Gastrocnemius medialis (tissue), 4 donors: Measurements from ENCODE around the gene IFNK. TPM values are rescaled to one million over a fixed set of nuclear protein-coding genes. Genes with fewer than 3 reads are reported as not detected.

Experiments
- ATAC-seq, 2 donors: fragments of 150-250 bp; one replicate each; pipeline ENCODE4 v1.9.1; 2016
- DNase-seq, 2 donors: peaks; one replicate each; pipeline ENCODE4 v3.0.0-alpha.2; 2019
- H3K27ac ChIP-seq, 4 donors: fragments of 200-600 bp; sonication (generic); 1 replicate in 1 of 4; 2 replicates in 3 of 4; pipeline ENCODE4 v1.5.1; 2016 to 2018; ENCODE audit warnings: mild to moderate bottlenecking in 2 of 4, moderate library complexity in 1 of 4
- H3K27me3 ChIP-seq, 3 donors: fragments of 200-600 bp; sonication (generic) in 2 of 3; 1 replicate in 1 of 3; 2 replicates in 2 of 3; pipeline versions ENCODE4 v1.5.1 to v1.6.0; 2016 to 2019; ENCODE audit warnings: mild to moderate bottlenecking in 1 of 3, moderate library complexity in 1 of 3
- H3K36me3 ChIP-seq, 2 donors: fragments of 200-600 bp; sonication (generic) in 1 of 2; one replicate each; pipeline ENCODE4 v1.5.1; 2017 to 2018
- H3K4me1 ChIP-seq, 2 donors: fragments of 200-600 bp; sonication (generic) in 1 of 2; one replicate each; pipeline ENCODE4 v1.5.1; 2016 to 2017; ENCODE audit warnings: mild to moderate bottlenecking in 2 of 2
- H3K4me3 ChIP-seq, 4 donors: fragments of 200-600 bp; sonication (generic) in 3 of 4; 1 replicate in 1 of 4; 2 replicates in 3 of 4; pipeline ENCODE4 v1.5.1; 2016 to 2019; ENCODE audit warnings: mild to moderate bottlenecking in 2 of 4
- H3K9me3 ChIP-seq, 3 donors: fragments of 200-600 bp; sonication (generic) in 2 of 3; 1 replicate in 1 of 3; 2 replicates in 2 of 3; pipeline ENCODE4 v1.5.1; 2016 to 2019
- CTCF ChIP-seq, 5 experiments: fragments of 450-650 bp in 3 of 5; fragments of 200-600 bp in 2 of 5; sonication (generic) in 2 of 5; IDR thresholded peaks in 4 of 5; conservative IDR thresholded peaks in 1 of 5; 1 replicate in 4 of 5; 2 replicates in 1 of 5; pipeline ENCODE4 v1.5.1; 2016 to 2019; ENCODE audit warnings: antibody characterized with exemption in 5 of 5, mild to moderate bottlenecking in 3 of 5, moderate library complexity in 3 of 5
- POLR2A ChIP-seq, 2 donors: fragments of 450-650 bp; IDR thresholded peaks; one replicate each; pipeline ENCODE4 v1.6.1; 2017; ENCODE audit warnings: antibody characterized with exemption in 2 of 2, mild to moderate bottlenecking in 2 of 2, moderate library complexity in 2 of 2
- in situ Hi-C, 4 donors: fragments of 200-750 bp; cut with MboI; loops; one replicate each; pipeline versions ENCODE4 v1.15.0 to v1.8.0; 2017; ENCODE audit warnings: low sequenced_read_pairs in 4 of 4
- intact Hi-C: fragments of 100-400 bp; cut with DNase I; formaldehyde crosslinking; loops from one replicate; pipeline ENCODE4 v1.15.1; 2023; ENCODE audit warnings: low total_unique reads
- total RNA-seq, 4 donors: library from RNA; depleted of rRNA; stranded (reverse); fragments of >200 nt; gene quantifications; one replicate each; pipeline versions ENCODE4 v1.1.0 to v1.2.3, GENCODE V29; 2016

IFNK gene
- total RNA-seq, 4 donors from 2014 or later, result not detected

GRCh38 chr9:27529316-27530278, 5.5 kb downstream of the IFNK start, which contains the start of gene MOB3B:
Gene MOB3B (minus strand): TSS chr9:27529814. CDS start chr9:27455550, 74,264 bp downstream.
- H3K4me1 ChIP-seq, result peaks cover 15 to 17% of the 10 kb centered on the region in 2 donors
- peak within 1 kb of the TSS; percentile 86 to 90 (median 88) for H3K27ac ChIP-seq
- ATAC-seq (peak; percentile 69 to 79), DNase-seq (peak; percentile 61 to 73)
- no peaks in the 10 kb centered on the region for H3K9me3 ChIP-seq
- H3K27me3 ChIP-seq, result no peaks in the 10 kb centered on the region
- intact Hi-C loops, result loop anchor here (1.0 to 5.0 kb wide), 6 partner anchors 19 to 196 kb away; partner anchors contain the start of gene C9orf72
- in situ Hi-C loops, result loop anchor here in 2 of 4 donors (5.0 to 10.0 kb wide), 2 partner anchors 65 to 197 kb away; no protein-coding TSS in a partner anchor
- TF ChIP-seq POLR2A (IDR thresholded peaks at IDR 0.05) (peak; percentile 37 to 78), CTCF (IDR thresholded peaks at IDR 0.05 in 4 of 5, conservative IDR thresholded peaks at IDR 0.05 in 1 of 5) (peak; percentile 88 to 99 (median 97))
- H3K4me3 ChIP-seq, result peak within 1 kb of the TSS; percentile 72 to 91 (median 86)
- no peaks in the 10 kb centered on the region for H3K36me3 ChIP-seq

GRCh38 chr9:27530915-27531755, 7.0 kb downstream of the IFNK start:
- Histone ChIP-seq H3K27ac (no peak overlapping the region), H3K4me1 (peaks cover 15 to 18% of the 10 kb centered on the region in 2 donors), H3K36me3 (no peaks in the 10 kb centered on the region), H3K27me3 (no peaks in the 10 kb centered on the region), H3K9me3 (no peaks in the 10 kb centered on the region), H3K4me3 (no peak overlapping the region)
- in situ Hi-C loops (loop anchor here in 1 of 4 donors (10.0 kb wide), 1 partner anchor 66 kb away; no protein-coding TSS in a partner anchor), intact Hi-C loops (no loop called here)
- no peak for TF ChIP-seq CTCF (IDR thresholded peaks at IDR 0.05 in 4 of 5, conservative IDR thresholded peaks at IDR 0.05 in 1 of 5)
- no peak for TF ChIP-seq POLR2A (IDR thresholded peaks at IDR 0.05)
- no peak for ATAC-seq
- no peak for DNase-seq

GRCh38 chr9:27532046-27532445, 8.0 kb downstream of the IFNK start:
- no peak for DNase-seq
- no peaks in the 10 kb centered on the region for H3K27me3 ChIP-seq
- H3K4me3 ChIP-seq, result no peak overlapping the region
- H3K4me1 ChIP-seq, result peaks cover 12 to 22% of the 10 kb centered on the region in 2 donors
- ATAC-seq, result no peak
- H3K9me3 ChIP-seq, result no peaks in the 10 kb centered on the region
- no peak overlapping the region for H3K27ac ChIP-seq
- TF ChIP-seq POLR2A (IDR thresholded peaks at IDR 0.05), result no peak
- TF ChIP-seq CTCF (IDR thresholded peaks at IDR 0.05 in 4 of 5, conservative IDR thresholded peaks at IDR 0.05 in 1 of 5), result no peak
- intact Hi-C loops (no loop called here), in situ Hi-C loops (loop anchor here in 1 of 4 donors (10.0 kb wide), 1 partner anchor 67 kb away; no protein-coding TSS in a partner anchor)
- H3K36me3 ChIP-seq, result no peaks in the 10 kb centered on the region

- TF ChIP-seq POLR2A (IDR thresholded peaks at IDR 0.05) (no peak), CTCF (IDR thresholded peaks at IDR 0.05 in 4 of 5, conservative IDR thresholded peaks at IDR 0.05 in 1 of 5) (no peak)
- Histone ChIP-seq H3K4me3 (no peak overlapping the region), H3K4me1 (peaks cover 16 to 22% of the 10 kb centered on the region in 2 donors), H3K9me3 (no peaks in the 10 kb centered on the region), H3K27me3 (no peaks in the 10 kb centered on the region), H3K36me3 (no peaks in the 10 kb centered on the region), H3K27ac (peak overlapping the region in 1 of 4 donors; percentile 65)
- in situ Hi-C loops, result loop anchor here in 1 of 4 donors (10.0 kb wide), 1 partner anchor 69 kb away; no protein-coding TSS in a partner anchor
- intact Hi-C loops, result no loop called here
- ATAC-seq, result no peak
- no peak for DNase-seq
Measured at GRCh38 chr9:27533311-27533710, 9.2 kb downstream of the IFNK start.
